ENCODE results near the gene CFAP77.

CFAP77 gene

GRCh38 chr9:132478353-132479050 is 68.5 kb downstream of the CFAP77 start:
- no peak overlapping the region for H3K4me3 ChIP-seq (ENCODE audit: low read depth, low read length)
- TF ChIP-seq, protein P1, sequence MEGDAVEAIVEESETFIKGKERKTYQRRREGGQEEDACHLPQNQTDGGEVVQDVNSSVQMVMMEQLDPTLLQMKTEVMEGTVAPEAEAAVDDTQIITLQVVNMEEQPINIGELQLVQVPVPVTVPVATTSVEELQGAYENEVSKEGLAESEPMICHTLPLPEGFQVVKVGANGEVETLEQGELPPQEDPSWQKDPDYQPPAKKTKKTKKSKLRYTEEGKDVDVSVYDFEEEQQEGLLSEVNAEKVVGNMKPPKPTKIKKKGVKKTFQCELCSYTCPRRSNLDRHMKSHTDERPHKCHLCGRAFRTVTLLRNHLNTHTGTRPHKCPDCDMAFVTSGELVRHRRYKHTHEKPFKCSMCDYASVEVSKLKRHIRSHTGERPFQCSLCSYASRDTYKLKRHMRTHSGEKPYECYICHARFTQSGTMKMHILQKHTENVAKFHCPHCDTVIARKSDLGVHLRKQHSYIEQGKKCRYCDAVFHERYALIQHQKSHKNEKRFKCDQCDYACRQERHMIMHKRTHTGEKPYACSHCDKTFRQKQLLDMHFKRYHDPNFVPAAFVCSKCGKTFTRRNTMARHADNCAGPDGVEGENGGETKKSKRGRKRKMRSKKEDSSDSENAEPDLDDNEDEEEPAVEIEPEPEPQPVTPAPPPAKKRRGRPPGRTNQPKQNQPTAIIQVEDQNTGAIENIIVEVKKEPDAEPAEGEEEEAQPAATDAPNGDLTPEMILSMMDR (IDR thresholded peaks at IDR 0.05; ENCODE audit: borderline replicate concordance, insufficient read depth, low read depth, low read length) = no peak

GRCh38 chr9:132479733-132480132 is 69.7 kb downstream of the CFAP77 start:
- TF ChIP-seq, protein P1 (IDR thresholded peaks at IDR 0.05; ENCODE audit: borderline replicate concordance, insufficient read depth, low read depth, low read length) = no peak
- H3K4me3 ChIP-seq (ENCODE audit: low read depth, low read length) = no peak overlapping the region

- no peak overlapping the region for H3K4me3 ChIP-seq (ENCODE audit: low read depth, low read length)
- TF ChIP-seq, protein P1 (IDR thresholded peaks at IDR 0.05; ENCODE audit: borderline replicate concordance, insufficient read depth, low read depth, low read length) = no peak
Measured at GRCh38 chr9:132481053-132481849, 71.2 kb downstream of the CFAP77 start.

DNA sequence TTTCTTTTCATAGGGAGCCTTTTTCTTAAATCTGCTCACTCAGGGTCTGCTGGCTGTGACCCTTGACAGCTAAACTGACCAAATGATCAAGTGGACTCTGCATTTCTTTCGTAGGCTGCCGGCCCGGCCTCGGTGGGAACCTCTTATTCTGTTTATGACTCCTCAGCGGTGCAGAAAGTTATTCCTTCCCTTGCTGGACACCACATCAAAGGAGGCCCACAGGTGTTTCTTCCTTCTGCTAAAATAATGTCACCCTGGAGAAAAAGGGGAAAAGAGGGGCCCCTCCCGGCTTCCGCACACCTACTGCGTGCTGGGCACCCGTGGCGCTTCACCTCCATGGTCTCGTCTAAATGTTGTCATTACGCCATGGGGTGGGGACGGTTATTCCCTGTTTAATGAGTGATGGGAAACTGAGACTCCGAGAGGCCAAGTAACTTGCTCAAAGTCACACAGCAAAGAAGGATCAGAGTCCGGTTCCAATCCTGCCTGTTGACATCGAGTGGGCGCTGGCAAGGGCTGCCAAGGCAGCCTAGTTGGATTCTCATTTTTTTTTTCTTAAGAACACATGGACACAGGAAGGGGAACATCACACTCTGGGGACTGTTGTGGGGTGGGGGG is 72.3 kb downstream of the CFAP77 start:
- TF ChIP-seq, protein P1 (IDR thresholded peaks at IDR 0.05; ENCODE audit: borderline replicate concordance, insufficient read depth, low read depth, low read length) = no peak
- H3K4me3 ChIP-seq (ENCODE audit: low read depth, low read length) = no peak overlapping the region

DNA sequence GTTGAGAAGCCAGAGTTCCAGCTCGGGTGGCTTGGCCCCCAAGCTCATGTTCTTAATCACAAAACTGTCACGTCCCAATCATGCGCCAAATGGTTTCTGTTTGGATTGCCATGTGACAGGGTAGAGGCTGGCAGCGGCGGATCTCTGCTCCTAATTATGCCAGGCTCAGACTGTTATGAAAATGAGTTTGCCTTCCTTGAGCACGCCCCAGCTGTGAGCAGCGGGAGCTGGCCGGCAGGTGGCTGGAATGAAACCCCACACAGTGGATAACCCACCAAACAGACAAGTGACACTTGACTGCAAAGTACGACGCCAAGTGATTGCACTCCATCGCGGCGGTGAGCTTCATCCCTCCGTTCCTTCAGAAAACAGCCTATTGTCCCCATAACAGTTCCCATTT is 75.4 kb downstream of the CFAP77 start:
- no peak overlapping the region for H3K4me3 ChIP-seq (ENCODE audit: low read depth, low read length)
- TF ChIP-seq, protein P1 (IDR thresholded peaks at IDR 0.05; ENCODE audit: borderline replicate concordance, insufficient read depth, low read depth, low read length) = no peak

DNA sequence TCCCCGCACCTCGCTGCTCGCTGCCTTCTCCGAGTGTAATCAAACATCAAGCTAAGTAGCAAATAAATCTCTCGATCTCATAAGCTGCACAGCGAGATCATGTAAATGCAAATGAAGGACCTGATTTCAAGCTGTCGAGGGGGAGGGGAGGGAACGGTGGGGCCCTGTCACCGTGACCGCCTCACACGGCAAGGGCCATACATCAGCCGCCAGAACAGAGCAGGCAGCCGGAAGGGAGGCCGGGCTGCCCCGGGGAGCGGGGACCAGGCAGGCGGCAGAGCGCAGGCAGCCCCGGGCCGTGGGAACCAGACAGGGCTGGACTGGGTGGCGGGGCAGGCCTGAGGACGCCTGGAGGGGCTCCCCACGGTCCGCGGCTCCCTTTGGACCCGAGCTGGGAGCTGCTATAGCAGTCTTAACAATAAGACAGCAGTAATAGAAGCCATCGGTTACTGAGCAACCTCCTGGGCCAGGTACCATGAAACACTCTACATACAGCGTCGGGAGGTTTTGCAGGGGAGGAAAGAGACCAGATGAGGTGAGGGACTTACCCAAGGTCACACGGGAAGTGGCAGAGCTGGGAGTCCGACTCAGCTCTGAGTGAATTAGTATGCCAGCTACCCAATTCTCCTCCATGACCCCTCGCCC is 76.8 kb downstream of the CFAP77 start:
- H3K4me3 ChIP-seq (ENCODE audit: low read depth, low read length) = no peak overlapping the region

More for the DNA sequence above, 76.8 kb downstream of the CFAP77 start:
- TF ChIP-seq, protein P1 (IDR thresholded peaks at IDR 0.05; ENCODE audit: borderline replicate concordance, insufficient read depth, low read depth, low read length) = no peak

Data from GM12875 (cell line).